Left lobe of liver (tissue), 2 donors: Measurements from ENCODE around the gene BAZ2B. TPM values are rescaled to one million over a fixed set of nuclear protein-coding genes. Genes with fewer than 3 reads are reported as not detected.

Source experiments
- ATAC-seq: fragments of 200-7000 bp; cut with Tn5 transposase; one replicate; pipeline ENCODE4 v1.9.1; 2020; ENCODE audit warnings: mild to moderate bottlenecking, moderate library complexity
- DNase-seq: peaks from one replicate; pipeline ENCODE4 v3.0.0-alpha.2; 2020; ENCODE audit warnings: low spot score
- total RNA-seq: library from RNA; stranded (reverse); gene quantifications from one replicate; pipeline ENCODE4 v1.2.1, GENCODE V29; 2021
- donor health status: DM: no; HTN: no; CAD: no; lungs with moderate emphysema.
- donor health status: DM: no; HTN: yes; CAD: no.

Gene BAZ2B
- total RNA-seq, 1 donor from 2014 or later = 20.0 TPM

- no peak for DNase-seq
Measured at GRCh38 chr2:159279700-159280099, 336.6 kb downstream of the BAZ2B start.

DNA sequence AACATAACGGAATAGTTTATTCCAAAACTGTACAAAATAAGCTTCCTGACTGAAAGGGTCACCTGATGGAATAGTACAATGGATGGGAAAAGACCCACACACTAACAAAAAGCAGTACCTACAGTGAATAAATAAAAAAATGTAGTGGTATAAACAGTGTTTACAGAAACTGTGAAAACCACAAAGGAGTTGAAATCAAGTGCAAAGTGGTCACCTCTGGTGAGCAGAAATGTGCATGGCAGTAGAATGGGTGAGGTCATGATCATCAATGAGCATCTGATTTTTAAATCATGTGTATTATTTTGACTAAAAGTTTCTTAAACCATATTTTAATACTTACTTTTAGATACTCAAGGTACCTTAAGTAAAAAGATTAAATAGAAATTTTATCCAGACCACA is 341.2 kb downstream of the BAZ2B start:
- ATAC-seq = no peak
- no peak for DNase-seq

More at GRCh38 chr2:159279700-159280099, 336.6 kb downstream of the BAZ2B start:
- no peak for ATAC-seq

GRCh38 chr2:159272156-159272555 is 344.2 kb downstream of the BAZ2B start:
- DNase-seq (no peak), ATAC-seq (no peak)

DNA sequence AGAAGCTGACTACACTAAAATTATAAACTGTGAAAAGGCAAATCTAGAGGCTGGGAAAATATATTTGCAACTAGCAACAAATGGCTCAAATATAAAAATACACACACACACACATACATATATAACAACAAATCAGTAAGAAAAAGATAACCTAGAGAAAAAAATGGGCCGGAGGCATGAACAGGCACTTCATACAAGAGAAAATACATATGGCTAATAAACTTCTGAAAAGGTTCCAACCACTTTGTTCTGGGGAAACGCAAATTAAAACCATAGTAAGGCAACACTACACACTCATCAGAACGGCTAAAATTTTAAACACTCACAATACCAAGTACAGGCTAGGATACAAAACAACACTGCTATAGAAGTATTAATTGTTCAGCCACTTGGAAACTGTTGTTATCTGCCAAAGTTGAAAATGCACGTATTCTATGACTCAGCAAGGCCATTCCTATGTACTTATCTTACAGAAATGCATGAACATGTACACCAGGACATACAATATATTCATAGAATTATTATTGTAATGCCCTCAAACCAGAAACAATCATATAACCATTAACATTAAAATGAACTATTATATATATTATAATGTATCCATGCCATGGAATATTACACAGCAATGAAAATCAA is 345.5 kb downstream of the BAZ2B start:
- DNase-seq (no peak), ATAC-seq (no peak)

Other genes starting within 250 kb of the BAZ2B start
- gene MARCHF7, start 96.0 kb upstream of the BAZ2B start, total RNA-seq = 25.3 TPM
- 98.8 TPM for gene CD302, start 181.7 kb upstream of the BAZ2B start, total RNA-seq